Common myeloid progenitor, CD34-positive (primary cell): Measurements from ENCODE around the gene ZSCAN12.

ENCODE experiments used
- CTCF ChIA-PET: fragments of 350-600 bp; sonication (Branson Sonifier 250); formaldehyde crosslinking; loops from one replicate; lab custom pipeline; 2021; ENCODE audit warnings: antibody characterized with exemption; lab: Charles Lee
- POLR2A ChIA-PET: fragments of 350-600 bp; sonication (Branson Sonifier 250); formaldehyde crosslinking; loops from one replicate; lab custom pipeline; 2021; ENCODE audit warnings: antibody characterized with exemption; lab: Charles Lee
- DNase-seq, 3 donors: peaks; one replicate each; pipeline versions ENCODE4 v3.0.0 to v3.0.0-alpha.2; 2013
- H3K27ac ChIP-seq, 2 experiments: 1 replicate in 1 of 2; 2 replicates in 1 of 2; pipeline ENCODE4 v1.7.0; 2013; ENCODE audit warnings: inconsistent platforms in 2 of 2, low read length in 2 of 2, mild to moderate bottlenecking in 2 of 2, low read depth in 1 of 2, moderate library complexity in 1 of 2; ENCODE audit not compliant: severe bottlenecking in 2 of 2, insufficient read depth in 1 of 2, poor library complexity in 1 of 2
- H3K27me3 ChIP-seq, 5 experiments: replicated peaks in 2 of 5; 1 replicate in 3 of 5; 2 replicates in 2 of 5; pipeline versions ENCODE4 v1.6.1 to v1.7.0; 2013; ENCODE audit warnings: low read length in 4 of 5, mild to moderate bottlenecking in 2 of 5, moderate library complexity in 2 of 5, inconsistent platforms in 1 of 5; ENCODE audit not compliant: insufficient read depth in 5 of 5, control insufficient read depth in 4 of 5
- H3K36me3 ChIP-seq, 4 experiments: 1 replicate in 2 of 4; 2 replicates in 2 of 4; pipeline versions ENCODE4 v1.6.1 to v1.7.0; 2013; ENCODE audit warnings: low read length in 3 of 4, control low read depth in 1 of 4, mild to moderate bottlenecking in 1 of 4; ENCODE audit not compliant: control insufficient read depth in 4 of 4, insufficient read depth in 4 of 4
- H3K4me1 ChIP-seq, 4 experiments: 1 replicate in 3 of 4; 2 replicates in 1 of 4; pipeline versions ENCODE4 v1.6.1 to v1.7.1; 2013; ENCODE audit warnings: low read length in 3 of 4, mild to moderate bottlenecking in 3 of 4, control low read depth in 1 of 4, inconsistent platforms in 1 of 4, moderate library complexity in 1 of 4; ENCODE audit not compliant: control insufficient read depth in 4 of 4, insufficient read depth in 4 of 4; ENCODE audit errors: control extremely low read depth in 1 of 4
- H3K4me3 ChIP-seq, 7 experiments: 1 replicate in 4 of 7; 2 replicates in 3 of 7; pipeline versions ENCODE4 v1.5.1 to v1.7.0; 2013; ENCODE audit warnings: mild to moderate bottlenecking in 7 of 7, low read length in 6 of 7, moderate library complexity in 6 of 7, inconsistent platforms in 2 of 7, low read depth in 2 of 7, control low read depth in 1 of 7; ENCODE audit not compliant: insufficient read depth in 4 of 7, control insufficient read depth in 1 of 7; ENCODE audit errors: extremely low read depth in 1 of 7
- H3K9me3 ChIP-seq, 5 experiments: 1 replicate in 4 of 5; 2 replicates in 1 of 5; pipeline versions ENCODE4 v1.6.1 to v1.7.1; 2013; ENCODE audit warnings: low read length in 4 of 5, mild to moderate bottlenecking in 2 of 5, inconsistent platforms in 1 of 5, low read depth in 1 of 5, moderate library complexity in 1 of 5; ENCODE audit not compliant: control insufficient read depth in 4 of 5, insufficient read depth in 2 of 5; ENCODE audit errors: control extremely low read depth in 1 of 5
- WGBS: methylation state at CpG from one replicate; pipeline ENCODE4 v1.1.5; 2013; ENCODE audit not compliant: insufficient coverage; 5-methylcytosine and 5-hydroxymethylcytosine counted together

The ZSCAN12 gene

DNA sequence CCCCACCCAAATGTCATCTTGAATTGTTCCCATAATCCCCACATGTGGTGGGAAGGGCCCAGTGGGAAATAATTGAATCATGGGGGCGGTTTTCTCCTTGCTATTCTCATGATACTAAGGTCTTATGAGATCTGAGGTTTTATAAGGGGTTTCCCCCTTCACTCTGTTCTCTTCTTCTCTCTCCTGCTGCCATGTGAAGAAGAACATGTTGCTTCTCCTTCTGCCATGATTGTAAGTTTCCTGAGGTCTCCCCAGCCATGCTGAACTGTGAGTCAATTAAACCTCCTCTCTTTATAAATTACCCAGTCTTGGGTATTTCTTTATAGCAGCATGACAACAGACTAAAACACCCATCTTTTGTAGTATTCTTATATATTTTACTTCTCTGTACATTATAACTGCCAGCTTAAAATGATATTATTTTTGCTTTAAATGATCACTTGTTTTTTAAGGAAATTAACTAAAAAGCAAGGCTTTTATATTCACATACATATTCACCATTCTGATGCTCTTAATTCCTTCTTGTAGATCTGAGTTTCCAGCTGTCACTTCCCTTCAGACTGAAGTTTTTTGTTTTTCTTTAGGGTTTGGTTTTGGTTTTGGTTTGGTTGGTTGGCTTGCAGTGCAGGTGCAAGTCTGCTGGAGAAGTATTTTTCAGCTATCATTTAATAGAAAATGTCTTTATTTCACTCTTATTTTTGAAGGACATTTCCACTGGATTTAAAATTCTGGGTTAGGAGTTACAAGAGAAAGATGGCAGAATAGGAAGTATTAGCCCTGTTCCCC lies 59.0 kb downstream of the ZSCAN12 start:
- ChIA-PET POLR2A (interaction anchor here (0.7 kb wide), 1 partner anchor 141 kb away, joined by 3 read pairs; no protein-coding TSS in a partner anchor), CTCF (interaction anchor here (0.7 kb wide), 1 partner anchor 15 kb away, joined by 3 read pairs; no protein-coding TSS in a partner anchor)
- 100% methylated on average over 1 of the region's 1 CpG for WGBS
- Histone ChIP-seq H3K4me1 (peaks cover 5 to 26% (median 17%) of the 10 kb centered on the region in 4 experiments), H3K27ac (no peak overlapping the region), H3K9me3 (peaks cover 0 to 13% (median 1%) of the 10 kb centered on the region in 5 experiments), H3K4me3 (no peak overlapping the region), H3K27me3 (no peaks in the 10 kb centered on the region), H3K36me3 (no peaks in the 10 kb centered on the region)
- peak in 2 of 3 donors; percentile 65 to 69 for DNase-seq

DNA sequence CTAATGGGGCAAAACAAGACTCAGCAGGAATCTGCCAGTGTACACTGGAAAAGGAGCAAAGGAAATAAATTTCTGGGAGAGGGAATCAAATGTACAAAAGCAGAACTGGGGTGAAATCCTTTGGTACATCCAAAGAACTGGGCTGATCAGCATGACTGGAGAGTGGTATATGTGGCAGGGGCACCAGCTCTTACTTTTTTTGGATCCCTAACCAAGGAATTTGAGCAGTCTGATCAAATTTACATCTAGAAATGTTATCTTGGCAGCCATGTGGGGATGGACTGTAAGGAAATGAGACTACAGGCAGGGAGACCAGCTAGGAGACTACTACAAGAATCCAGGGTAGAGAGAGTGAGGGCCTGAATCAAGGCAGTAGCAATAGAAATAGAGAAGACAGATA lies 62.4 kb downstream of the ZSCAN12 start:
- POLR2A ChIA-PET = interaction anchor here (0.6 to 2.9 kb wide), 5 partner anchors 10 to 201 kb away, joined by 3 to 20 read pairs (median 11); partner anchors contain the start of gene ZSCAN26
- peak in 1 of 3 donors; percentile 31 for DNase-seq
- Histone ChIP-seq H3K36me3 (no peaks in the 10 kb centered on the region), H3K4me3 (peak overlapping the region in 5 of 7 experiments; percentile 37 to 91 (median 80)), H3K27me3 (no peaks in the 10 kb centered on the region), H3K4me1 (peaks cover 9 to 46% (median 28%) of the 10 kb centered on the region in 4 experiments), H3K27ac (peak overlapping the region; percentile 95 to 99), H3K9me3 (peaks cover 0 to 13% (median 1%) of the 10 kb centered on the region in 5 experiments)
- CTCF ChIA-PET = interaction anchor here (1.7 to 5.9 kb wide), 3 partner anchors 14 to 47 kb away, joined by 4 to 42 read pairs (median 9); no protein-coding TSS in a partner anchor

DNA sequence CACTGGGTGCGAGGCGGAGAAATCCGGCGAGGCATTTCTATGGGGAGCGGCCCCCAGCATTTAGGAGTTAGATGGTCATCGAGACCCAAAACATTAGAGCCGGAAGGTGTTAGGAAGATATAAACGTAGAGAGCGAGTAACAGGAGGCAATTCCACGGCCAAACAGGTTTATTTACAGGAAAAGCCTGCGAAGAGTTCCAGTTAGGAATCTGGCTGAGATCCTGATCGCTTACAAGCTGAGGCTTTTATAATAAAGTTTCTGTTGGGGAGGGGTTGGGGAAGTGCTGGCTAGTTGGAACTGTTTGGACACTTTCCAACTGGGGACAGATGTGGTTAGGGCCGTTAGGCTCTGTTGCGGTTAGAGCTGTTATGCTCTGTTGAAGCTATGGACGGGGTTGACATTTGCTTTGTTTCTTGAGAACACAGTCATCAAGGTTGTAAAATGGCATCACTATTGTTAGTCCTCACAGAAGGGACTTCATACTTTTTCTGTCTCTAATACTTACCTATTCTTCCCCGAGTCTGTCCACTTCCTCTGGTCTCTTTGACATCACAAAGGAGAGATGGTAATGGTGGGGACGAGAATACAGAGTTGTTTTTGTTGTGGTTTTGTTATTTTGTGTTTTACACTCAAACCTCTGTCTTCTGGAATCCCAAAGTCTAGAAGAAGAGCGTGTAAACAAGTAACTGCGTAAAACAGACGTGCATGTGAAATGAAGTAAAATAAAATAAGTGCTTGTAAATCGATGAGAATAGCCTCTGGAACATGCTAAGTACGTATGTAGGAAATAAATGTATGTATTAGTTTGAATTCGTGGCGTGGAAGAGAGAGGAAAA lies 63.0 kb downstream of the ZSCAN12 start:
- H3K4me3 ChIP-seq = peak overlapping the region; percentile 60 to 96 (median 90)
- 19% methylated on average over 20 of the region's 24 CpGs for WGBS

DNA sequence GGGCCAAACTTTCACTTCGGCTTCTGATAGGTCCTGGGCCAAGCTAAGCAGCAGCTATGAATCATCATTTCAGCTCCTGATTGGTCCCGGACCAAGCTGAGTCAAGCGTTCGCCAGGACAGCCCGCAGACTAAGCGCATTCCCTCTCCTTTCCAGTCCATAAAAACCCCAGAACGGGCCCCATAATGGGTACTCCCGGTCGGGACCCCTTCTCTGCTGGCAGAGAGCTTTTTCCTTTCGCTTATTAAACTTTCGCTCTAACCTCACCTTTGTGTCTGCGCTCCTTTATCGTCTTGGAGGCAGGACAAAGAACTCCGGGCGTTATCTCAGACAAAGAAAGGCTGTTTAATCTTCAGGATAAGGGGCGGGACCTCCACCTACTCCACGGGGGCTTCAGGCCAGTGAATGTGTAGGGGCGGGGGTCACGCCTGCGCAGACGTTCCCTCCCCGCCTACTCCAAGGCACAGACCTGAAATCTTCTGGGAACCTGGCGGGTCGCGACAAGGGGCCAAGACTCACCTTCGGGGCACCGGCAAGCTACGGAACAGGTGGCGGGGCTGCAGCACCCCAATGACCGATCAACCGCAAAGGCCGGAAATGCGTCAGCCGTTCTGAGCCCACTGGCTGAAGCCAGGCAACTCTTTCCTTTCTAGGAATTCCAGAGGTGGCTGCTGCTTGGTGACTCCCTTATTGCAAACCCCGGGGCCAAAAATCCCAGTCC lies 63.8 kb downstream of the ZSCAN12 start, which contains the start of gene ZSCAN31:
Gene ZSCAN31 (minus strand): TSS at position 585 of the 720 bp plus-strand sequence. CDS start 6,465 bp downstream, outside the sequence.
- ChIA-PET POLR2A (interaction anchor here (0.6 to 2.9 kb wide), 12 partner anchors 11 to 469 kb away, joined by 3 to 20 read pairs (median 4); partner anchors contain the start of genes PGBD1, ZKSCAN3, ZKSCAN4 and ZSCAN12), CTCF (interaction anchor here (1.0 to 5.9 kb wide), 6 partner anchors 8 to 75 kb away, joined by 3 to 42 read pairs (median 5); no protein-coding TSS in a partner anchor)
- Histone ChIP-seq H3K4me3 (peak within 1 kb of the TSS; percentile 60 to 96 (median 90)), H3K4me1 (peaks cover 9 to 46% (median 28%) of the 10 kb centered on the region in 4 experiments), H3K27ac (peak within 1 kb of the TSS; percentile 95 to 99), H3K9me3 (peaks cover 0 to 16% (median 1%) of the 10 kb centered on the region in 5 experiments), H3K36me3 (peaks cover 0 to 2% (median 0%) of the 10 kb centered on the region in 4 experiments), H3K27me3 (no peaks in the 10 kb centered on the region)
- DNase-seq = peak; percentile 99
- 0% methylated on average over 34 of the region's 35 CpGs for WGBS

More for the DNA sequence above, 63.0 kb downstream of the ZSCAN12 start:
- H3K4me1 ChIP-seq = peaks cover 9 to 46% (median 28%) of the 10 kb centered on the region in 4 experiments
- ChIA-PET CTCF (interaction anchor here (1.5 to 5.9 kb wide), 3 partner anchors 9 to 47 kb away, joined by 6 to 42 read pairs (median 9); no protein-coding TSS in a partner anchor), POLR2A (interaction anchor here (0.5 to 2.9 kb wide), 11 partner anchors 11 to 470 kb away, joined by 3 to 20 read pairs (median 4); partner anchors contain the start of genes PGBD1, ZKSCAN3, ZSCAN12 and ZSCAN26)
- H3K27ac ChIP-seq = peak overlapping the region; percentile 95 to 99
- no peaks in the 10 kb centered on the region for H3K27me3 ChIP-seq
- H3K36me3 ChIP-seq = no peaks in the 10 kb centered on the region
- peaks cover 0 to 15% (median 1%) of the 10 kb centered on the region in 5 experiments for H3K9me3 ChIP-seq
- DNase-seq = peak; percentile 91 to 99 (median 98)

DNA sequence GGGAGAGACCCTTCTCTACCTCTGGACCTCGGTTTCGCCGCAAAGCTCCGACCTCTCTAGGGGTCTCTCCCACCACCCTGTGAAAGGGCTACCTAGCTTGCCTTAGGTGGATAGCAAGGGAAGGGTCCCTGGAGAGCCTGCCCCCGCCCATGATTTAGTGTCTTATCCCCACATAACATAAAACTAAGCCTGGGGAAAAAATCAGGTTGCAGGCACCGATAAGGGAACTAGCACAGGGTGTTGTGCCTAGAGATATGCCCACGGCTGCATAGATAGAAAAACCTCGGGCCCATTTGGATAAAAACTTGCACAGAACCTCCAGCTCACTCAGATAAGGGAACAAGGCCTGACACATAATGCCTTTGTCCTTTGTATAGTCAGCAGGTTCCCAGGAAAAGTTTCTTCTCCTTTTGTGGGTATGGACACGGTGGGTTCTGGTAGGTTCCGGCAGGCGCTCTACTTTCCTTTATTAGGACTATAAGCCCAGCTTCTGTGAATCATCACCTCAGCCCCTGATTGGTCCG lies 64.4 kb downstream of the ZSCAN12 start:
- peak overlapping the region; percentile 95 to 99 for H3K27ac ChIP-seq

More for the DNA sequence above, 64.4 kb downstream of the ZSCAN12 start:
- Histone ChIP-seq H3K36me3 (peaks cover 0 to 2% (median 0%) of the 10 kb centered on the region in 4 experiments), H3K4me3 (peak overlapping the region; percentile 13 to 93 (median 80)), H3K4me1 (peaks cover 9 to 46% (median 28%) of the 10 kb centered on the region in 4 experiments), H3K27me3 (no peaks in the 10 kb centered on the region), H3K9me3 (peaks cover under 1 to 12% (median 2%) of the 10 kb centered on the region in 5 experiments)
- DNase-seq = no peak
- ChIA-PET POLR2A (interaction anchor here (0.7 to 2.9 kb wide), 8 partner anchors 11 to 468 kb away, joined by 3 to 20 read pairs (median 7); partner anchors contain the start of genes PGBD1, ZKSCAN4 and ZSCAN26), CTCF (interaction anchor here (1.0 to 5.9 kb wide), 6 partner anchors 8 to 74 kb away, joined by 3 to 42 read pairs (median 5); no protein-coding TSS in a partner anchor)
- WGBS = 20% methylated on average over 9 of the region's 12 CpGs
